ENCODE measurements around the gene SGCA.

SGCA gene

GRCh38 chr17:50147841-50148225 is 18.0 kb upstream of the SGCA start:
- Mint-ChIP-seq H3K9me3 (no peaks in the 10 kb centered on the region), H3K27ac (ENCODE audit: low read depth) (peak overlapping the region; percentile 90), H3K4me3 (peak overlapping the region; percentile 89), H3K36me3 (ENCODE audit: insufficient read depth) (peaks cover 26% of the 10 kb centered on the region), H3K4me1 (peaks cover 61% of the 10 kb centered on the region), H3K27me3 (no peaks in the 10 kb centered on the region)
- no peak for ATAC-seq (replicated peaks; ENCODE audit: extremely low read depth, poor library complexity, severe bottlenecking)
- DNase-seq (ENCODE audit: low spot score in 2 of 2), result no peak

GRCh38 chr17:50148226-50149090 is 17.3 kb upstream of the SGCA start:
- no peak for DNase-seq (ENCODE audit: low spot score in 2 of 2)
- Mint-ChIP-seq H3K4me3 (peak overlapping the region; percentile 89), H3K9me3 (no peaks in the 10 kb centered on the region), H3K4me1 (peaks cover 55% of the 10 kb centered on the region), H3K27ac (ENCODE audit: low read depth) (peak overlapping the region; percentile 90), H3K36me3 (ENCODE audit: insufficient read depth) (peaks cover 23% of the 10 kb centered on the region), H3K27me3 (no peaks in the 10 kb centered on the region)
- ATAC-seq (replicated peaks; ENCODE audit: extremely low read depth, poor library complexity, severe bottlenecking), result no peak

GRCh38 chr17:50149091-50149416 is 16.8 kb upstream of the SGCA start:
- Mint-ChIP-seq H3K27ac (ENCODE audit: low read depth) (peak overlapping the region; percentile 90), H3K27me3 (no peaks in the 10 kb centered on the region), H3K36me3 (ENCODE audit: insufficient read depth) (peaks cover 23% of the 10 kb centered on the region), H3K4me1 (peaks cover 49% of the 10 kb centered on the region), H3K4me3 (peak overlapping the region; percentile 89), H3K9me3 (no peaks in the 10 kb centered on the region)
- no peak for ATAC-seq (replicated peaks; ENCODE audit: extremely low read depth, poor library complexity, severe bottlenecking)
- DNase-seq (ENCODE audit: low spot score in 2 of 2), result no peak

GRCh38 chr17:50149417-50150353 is 16.1 kb upstream of the SGCA start:
- H3K27ac Mint-ChIP-seq (ENCODE audit: low read depth), result peak overlapping the region; percentile 90
- no peaks in the 10 kb centered on the region for H3K27me3 Mint-ChIP-seq
- H3K36me3 Mint-ChIP-seq (ENCODE audit: insufficient read depth), result peaks cover 21% of the 10 kb centered on the region
- H3K9me3 Mint-ChIP-seq, result no peaks in the 10 kb centered on the region
- ATAC-seq (replicated peaks; ENCODE audit: extremely low read depth, poor library complexity, severe bottlenecking) (peak; percentile 12), DNase-seq (ENCODE audit: low spot score in 2 of 2) (no peak)
- peak overlapping the region; percentile 89 for H3K4me3 Mint-ChIP-seq
- H3K4me1 Mint-ChIP-seq, result peaks cover 43% of the 10 kb centered on the region

- H3K36me3 Mint-ChIP-seq (ENCODE audit: insufficient read depth), result peaks cover 21% of the 10 kb centered on the region
- H3K4me3 Mint-ChIP-seq, result peak within 1 kb of the TSS; percentile 89
- peaks cover 36% of the 10 kb centered on the region for H3K4me1 Mint-ChIP-seq
- H3K27ac Mint-ChIP-seq (ENCODE audit: low read depth), result peak within 1 kb of the TSS; percentile 64
- DNase-seq (ENCODE audit: low spot score in 2 of 2) (no peak), ATAC-seq (replicated peaks; ENCODE audit: extremely low read depth, poor library complexity, severe bottlenecking) (peak; percentile 4)
- no peaks in the 10 kb centered on the region for H3K27me3 Mint-ChIP-seq
- H3K9me3 Mint-ChIP-seq, result no peaks in the 10 kb centered on the region
Observed at GRCh38 chr17:50150354-50151040, 15.3 kb upstream of the SGCA start, which contains the start of gene PPP1R9B. PPP1R9B (minus strand) TSS chr17:50150677; CDS start chr17:50150513, 164 bp downstream.

GRCh38 chr17:50151041-50151936 is 14.5 kb upstream of the SGCA start:
- DNase-seq (ENCODE audit: low spot score in 2 of 2), result peak; percentile 65 to 72
- Mint-ChIP-seq H3K4me3 (peak overlapping the region; percentile 89), H3K36me3 (ENCODE audit: insufficient read depth) (peaks cover 18% of the 10 kb centered on the region), H3K27me3 (no peaks in the 10 kb centered on the region), H3K4me1 (peaks cover 28% of the 10 kb centered on the region), H3K9me3 (no peaks in the 10 kb centered on the region), H3K27ac (ENCODE audit: low read depth) (peak overlapping the region; percentile 64)
- ATAC-seq (replicated peaks; ENCODE audit: extremely low read depth, poor library complexity, severe bottlenecking), result peak; percentile 71

- ATAC-seq (replicated peaks; ENCODE audit: extremely low read depth, poor library complexity, severe bottlenecking) (no peak), DNase-seq (ENCODE audit: low spot score in 2 of 2) (no peak)
- Mint-ChIP-seq H3K27me3 (no peaks in the 10 kb centered on the region), H3K36me3 (ENCODE audit: insufficient read depth) (peaks cover 15% of the 10 kb centered on the region), H3K4me3 (peak overlapping the region; percentile 89), H3K4me1 (peaks cover 21% of the 10 kb centered on the region), H3K9me3 (no peaks in the 10 kb centered on the region), H3K27ac (ENCODE audit: low read depth) (peak overlapping the region; percentile 62)
Observed at GRCh38 chr17:50151937-50152547, 13.8 kb upstream of the SGCA start.

GRCh38 chr17:50152736-50153135 is 13.1 kb upstream of the SGCA start:
- H3K4me3 Mint-ChIP-seq, result peak overlapping the region; percentile 89
- no peaks in the 10 kb centered on the region for H3K27me3 Mint-ChIP-seq
- ATAC-seq (replicated peaks; ENCODE audit: extremely low read depth, poor library complexity, severe bottlenecking), result no peak

GRCh38 chr17:50153650-50154575 is 11.9 kb upstream of the SGCA start:
- no peak overlapping the region for H3K4me3 Mint-ChIP-seq
- ATAC-seq (replicated peaks; ENCODE audit: extremely low read depth, poor library complexity, severe bottlenecking) (no peak), DNase-seq (ENCODE audit: low spot score in 2 of 2) (no peak)
- peaks cover 18% of the 10 kb centered on the region for H3K4me1 Mint-ChIP-seq
- H3K36me3 Mint-ChIP-seq (ENCODE audit: insufficient read depth), result peaks cover 8% of the 10 kb centered on the region
- H3K27me3 Mint-ChIP-seq, result no peaks in the 10 kb centered on the region
- H3K9me3 Mint-ChIP-seq, result no peaks in the 10 kb centered on the region
- H3K27ac Mint-ChIP-seq (ENCODE audit: low read depth), result no peak overlapping the region

More at GRCh38 chr17:50152736-50153135, 13.1 kb upstream of the SGCA start:
- Mint-ChIP-seq H3K36me3 (ENCODE audit: insufficient read depth) (peaks cover 11% of the 10 kb centered on the region), H3K9me3 (no peaks in the 10 kb centered on the region), H3K4me1 (peaks cover 16% of the 10 kb centered on the region), H3K27ac (ENCODE audit: low read depth) (no peak overlapping the region)
- DNase-seq (ENCODE audit: low spot score in 2 of 2), result no peak

GRCh38 chr17:50154604-50155003 is 11.2 kb upstream of the SGCA start:
- Mint-ChIP-seq H3K4me3 (no peak overlapping the region), H3K36me3 (ENCODE audit: insufficient read depth) (peaks cover 8% of the 10 kb centered on the region), H3K27ac (ENCODE audit: low read depth) (no peak overlapping the region), H3K27me3 (no peaks in the 10 kb centered on the region), H3K4me1 (peaks cover 18% of the 10 kb centered on the region), H3K9me3 (no peaks in the 10 kb centered on the region)
- ATAC-seq (replicated peaks; ENCODE audit: extremely low read depth, poor library complexity, severe bottlenecking) (no peak), DNase-seq (ENCODE audit: low spot score in 2 of 2) (no peak)
